ENCODE data around the gene NEK7.
A peak's percentile ranks its signal among the peaks of the same experiment; 100 is the strongest.

Gene NEK7

DNA sequence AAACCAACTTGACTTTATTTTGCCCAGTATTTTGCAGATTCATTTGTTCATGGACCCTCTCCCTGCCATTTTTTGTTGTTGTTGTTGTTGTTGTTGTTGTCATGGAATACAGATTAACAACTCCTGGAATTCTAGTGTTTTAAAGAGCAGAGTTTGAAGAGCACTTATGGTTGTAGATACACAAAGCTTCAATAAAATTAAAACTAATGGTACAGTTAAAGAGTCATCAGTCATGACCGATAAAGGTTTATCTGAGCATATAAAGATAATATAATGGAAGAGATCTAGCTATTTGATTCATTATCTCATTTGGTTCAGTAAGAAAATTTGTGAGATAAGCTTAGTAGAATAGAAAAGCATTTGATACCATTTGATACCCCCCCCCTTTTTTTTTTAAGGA lies 21.8 kb downstream of the NEK7 start:
- Histone ChIP-seq H2BK120ac (ENCODE audit: low read depth, low read length) (no peak overlapping the region), H3K4me3 (ENCODE audit: insufficient read depth in 1 of 2, low read depth in 1 of 2, low read length in 2 of 2) (no peak overlapping the region), H3K27me3 (ENCODE audit: control insufficient read depth in 1 of 2, insufficient read depth in 1 of 2, low read length in 2 of 2) (no peaks in the 10 kb centered on the region), H2BK5ac (ENCODE audit: low read depth, low read length, poor library complexity, severe bottlenecking) (no peak overlapping the region), H3K14ac (ENCODE audit: low read length in 2 of 2) (no peak overlapping the region), H4K91ac (ENCODE audit: low read length) (no peak overlapping the region), H3K9ac (ENCODE audit: low read length) (no peak overlapping the region), H3K79me1 (replicated peaks; ENCODE audit: low read length, poor library complexity, severe bottlenecking) (peaks cover 6% of the 10 kb centered on the region), H3K18ac (ENCODE audit: low read depth in 1 of 2, low read length in 2 of 2) (no peak overlapping the region), H3K36me3 (ENCODE audit: control insufficient read depth in 1 of 2, insufficient read depth in 2 of 2, low read depth in 1 of 2, low read length in 2 of 2) (no peaks in the 10 kb centered on the region), H3K27ac (ENCODE audit: low read length, poor library complexity, severe bottlenecking) (no peak overlapping the region), H3K4ac (ENCODE audit: low read depth in 1 of 2, low read length in 2 of 2) (no peak overlapping the region), H3K9me3 (ENCODE audit: control insufficient read depth, low read length) (no peaks in the 10 kb centered on the region), H2BK12ac (ENCODE audit: low read length in 2 of 2) (no peak overlapping the region), H3K4me2 (ENCODE audit: low read length, poor library complexity, severe bottlenecking) (no peak overlapping the region), H3K4me1 (ENCODE audit: control insufficient read depth, insufficient read depth, low read depth, low read length) (no peaks in the 10 kb centered on the region), H2AFZ (ENCODE audit: low read depth, low read length) (no peak overlapping the region), H2BK15ac (ENCODE audit: low read depth, poor library complexity, severe bottlenecking) (no peak overlapping the region), H4K8ac (ENCODE audit: low read length) (no peak overlapping the region), H2AK5ac (ENCODE audit: low read length, severe bottlenecking) (no peak overlapping the region), H3K23ac (ENCODE audit: low read length in 2 of 2) (no peak overlapping the region)
- DNase-seq, result no peak
- WGBS, result no CpG with 5 or more reads among the region's 1 CpG

DNA sequence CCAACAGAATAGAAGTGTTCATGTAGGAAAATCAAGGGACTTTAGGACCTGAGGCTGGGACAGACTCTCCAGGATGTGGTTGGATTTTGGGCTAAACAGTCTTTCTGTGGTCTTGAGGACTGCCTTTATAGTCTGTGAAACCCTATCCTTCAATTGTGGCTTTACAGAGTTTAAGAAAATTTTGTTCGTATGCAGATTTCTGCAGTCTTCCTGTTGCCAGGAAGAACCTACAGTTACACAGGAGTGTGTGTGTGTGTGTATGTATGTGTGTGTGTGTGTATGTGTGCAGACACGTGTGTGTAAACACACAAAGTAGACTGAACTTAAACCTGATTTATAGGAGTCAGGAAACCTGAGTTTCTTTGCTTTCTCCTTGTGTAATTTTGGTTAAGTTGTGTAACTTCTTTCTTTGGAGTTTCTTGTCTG lies 22.8 kb downstream of the NEK7 start:
- Histone ChIP-seq H3K27ac (ENCODE audit: low read length, poor library complexity, severe bottlenecking) (no peak overlapping the region), H3K18ac (ENCODE audit: low read depth in 1 of 2, low read length in 2 of 2) (no peak overlapping the region), H4K91ac (ENCODE audit: low read length) (no peak overlapping the region), H3K27me3 (ENCODE audit: control insufficient read depth in 1 of 2, insufficient read depth in 1 of 2, low read length in 2 of 2) (no peaks in the 10 kb centered on the region), H2BK5ac (ENCODE audit: low read depth, low read length, poor library complexity, severe bottlenecking) (no peak overlapping the region), H3K14ac (ENCODE audit: low read length in 2 of 2) (no peak overlapping the region), H3K4me2 (ENCODE audit: low read length, poor library complexity, severe bottlenecking) (no peak overlapping the region), H2BK12ac (ENCODE audit: low read length in 2 of 2) (no peak overlapping the region), H2BK120ac (ENCODE audit: low read depth, low read length) (no peak overlapping the region), H2BK15ac (ENCODE audit: low read depth, poor library complexity, severe bottlenecking) (no peak overlapping the region), H3K4ac (ENCODE audit: low read depth in 1 of 2, low read length in 2 of 2) (no peak overlapping the region), H2AK5ac (ENCODE audit: low read length, severe bottlenecking) (no peak overlapping the region), H3K4me1 (ENCODE audit: control insufficient read depth, insufficient read depth, low read depth, low read length) (no peaks in the 10 kb centered on the region), H3K36me3 (ENCODE audit: control insufficient read depth in 1 of 2, insufficient read depth in 2 of 2, low read depth in 1 of 2, low read length in 2 of 2) (no peaks in the 10 kb centered on the region), H3K9me3 (ENCODE audit: control insufficient read depth, low read length) (no peaks in the 10 kb centered on the region), H3K23ac (ENCODE audit: low read length in 2 of 2) (no peak overlapping the region), H2AFZ (ENCODE audit: low read depth, low read length) (no peak overlapping the region), H4K8ac (ENCODE audit: low read length) (no peak overlapping the region), H3K9ac (ENCODE audit: low read length) (peak overlapping the region; percentile 16), H3K79me1 (replicated peaks; ENCODE audit: low read length, poor library complexity, severe bottlenecking) (peaks cover 5% of the 10 kb centered on the region), H3K4me3 (ENCODE audit: insufficient read depth in 1 of 2, low read depth in 1 of 2, low read length in 2 of 2) (no peak overlapping the region)
- peak; percentile 72 for DNase-seq
- 42% methylated on average over 2 of the region's 2 CpGs for WGBS

DNA sequence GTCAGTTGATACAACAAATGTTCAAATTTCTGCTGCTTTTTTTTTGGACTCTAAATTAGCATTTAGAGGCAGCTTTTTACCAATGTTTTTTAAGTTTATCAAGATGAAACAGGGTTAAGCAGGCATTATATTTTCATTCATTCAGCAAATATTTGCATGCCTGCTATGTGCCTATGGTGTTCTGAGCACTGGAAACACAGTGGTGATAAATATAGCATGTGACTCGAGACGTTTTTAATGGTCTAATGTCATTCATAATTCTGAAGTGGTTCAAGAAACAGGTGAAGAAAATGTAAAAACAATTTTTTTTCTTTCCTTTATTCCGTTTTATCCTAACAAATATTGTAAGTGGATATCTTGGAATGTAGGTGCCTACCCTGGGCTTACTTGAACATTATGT lies 26.8 kb downstream of the NEK7 start:
- Histone ChIP-seq H3K4me1 (ENCODE audit: control insufficient read depth, insufficient read depth, low read depth, low read length) (no peaks in the 10 kb centered on the region), H3K9me3 (ENCODE audit: control insufficient read depth, low read length) (no peaks in the 10 kb centered on the region), H2AFZ (ENCODE audit: low read depth, low read length) (no peak overlapping the region), H4K8ac (ENCODE audit: low read length) (no peak overlapping the region), H3K4ac (ENCODE audit: low read depth in 1 of 2, low read length in 2 of 2) (no peak overlapping the region), H3K27ac (ENCODE audit: low read length, poor library complexity, severe bottlenecking) (no peak overlapping the region), H3K18ac (ENCODE audit: low read depth in 1 of 2, low read length in 2 of 2) (no peak overlapping the region), H3K27me3 (ENCODE audit: control insufficient read depth in 1 of 2, insufficient read depth in 1 of 2, low read length in 2 of 2) (no peaks in the 10 kb centered on the region), H3K23ac (ENCODE audit: low read length in 2 of 2) (no peak overlapping the region), H3K4me3 (ENCODE audit: insufficient read depth in 1 of 2, low read depth in 1 of 2, low read length in 2 of 2) (no peak overlapping the region), H2BK120ac (ENCODE audit: low read depth, low read length) (no peak overlapping the region), H3K79me1 (replicated peaks; ENCODE audit: low read length, poor library complexity, severe bottlenecking) (peaks cover 19% of the 10 kb centered on the region), H3K36me3 (ENCODE audit: control insufficient read depth in 1 of 2, insufficient read depth in 2 of 2, low read depth in 1 of 2, low read length in 2 of 2) (no peaks in the 10 kb centered on the region), H3K14ac (ENCODE audit: low read length in 2 of 2) (no peak overlapping the region), H3K9ac (ENCODE audit: low read length) (no peak overlapping the region), H2BK12ac (ENCODE audit: low read length in 2 of 2) (no peak overlapping the region), H2AK5ac (ENCODE audit: low read length, severe bottlenecking) (no peak overlapping the region), H3K4me2 (ENCODE audit: low read length, poor library complexity, severe bottlenecking) (no peak overlapping the region), H2BK15ac (ENCODE audit: low read depth, poor library complexity, severe bottlenecking) (no peak overlapping the region), H2BK5ac (ENCODE audit: low read depth, low read length, poor library complexity, severe bottlenecking) (no peak overlapping the region), H4K91ac (ENCODE audit: low read length) (no peak overlapping the region)
- no peak for DNase-seq
- 100% methylated on average over 1 of the region's 3 CpGs for WGBS

DNA sequence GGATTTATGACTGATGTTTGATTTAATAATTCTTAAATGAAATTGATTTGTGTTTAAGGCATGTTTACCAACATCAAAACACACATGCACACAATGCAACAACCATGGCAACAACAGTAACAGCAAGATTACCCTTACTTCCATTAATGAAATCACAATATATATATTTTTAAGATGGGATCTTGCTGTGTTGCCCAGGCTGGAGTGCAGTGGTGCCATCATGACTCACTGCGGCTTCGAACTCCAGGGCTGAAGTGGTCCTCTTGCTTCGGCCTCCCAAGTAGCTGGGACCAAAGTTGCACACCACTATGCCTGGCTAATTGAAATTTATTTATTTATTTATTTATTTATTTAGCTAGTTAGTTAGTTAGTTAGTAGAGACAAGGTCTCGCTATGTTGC lies 27.7 kb downstream of the NEK7 start:
- no peak overlapping the region for H3K4ac ChIP-seq (ENCODE audit: low read depth in 1 of 2, low read length in 2 of 2)
- H2BK12ac ChIP-seq (ENCODE audit: low read length in 2 of 2), result no peak overlapping the region
- no peak overlapping the region for H2AK5ac ChIP-seq (ENCODE audit: low read length, severe bottlenecking)
- H3K18ac ChIP-seq (ENCODE audit: low read depth in 1 of 2, low read length in 2 of 2), result no peak overlapping the region
- H2BK5ac ChIP-seq (ENCODE audit: low read depth, low read length, poor library complexity, severe bottlenecking), result no peak overlapping the region
- H3K27ac ChIP-seq (ENCODE audit: low read length, poor library complexity, severe bottlenecking), result no peak overlapping the region
- H2BK120ac ChIP-seq (ENCODE audit: low read depth, low read length), result no peak overlapping the region
- peaks cover 20% of the 10 kb centered on the region for H3K79me1 ChIP-seq (replicated peaks; ENCODE audit: low read length, poor library complexity, severe bottlenecking)
- H3K36me3 ChIP-seq (ENCODE audit: control insufficient read depth in 1 of 2, insufficient read depth in 2 of 2, low read depth in 1 of 2, low read length in 2 of 2), result no peaks in the 10 kb centered on the region
- no peak overlapping the region for H2BK15ac ChIP-seq (ENCODE audit: low read depth, poor library complexity, severe bottlenecking)
- H3K27me3 ChIP-seq (ENCODE audit: control insufficient read depth in 1 of 2, insufficient read depth in 1 of 2, low read length in 2 of 2), result no peaks in the 10 kb centered on the region
- H4K91ac ChIP-seq (ENCODE audit: low read length), result no peak overlapping the region
- no peak overlapping the region for H2AFZ ChIP-seq (ENCODE audit: low read depth, low read length)
- H3K4me3 ChIP-seq (ENCODE audit: insufficient read depth in 1 of 2, low read depth in 1 of 2, low read length in 2 of 2), result no peak overlapping the region
- H3K23ac ChIP-seq (ENCODE audit: low read length in 2 of 2), result no peak overlapping the region
- H3K14ac ChIP-seq (ENCODE audit: low read length in 2 of 2), result no peak overlapping the region
- no peaks in the 10 kb centered on the region for H3K9me3 ChIP-seq (ENCODE audit: control insufficient read depth, low read length)
- no peak overlapping the region for H3K9ac ChIP-seq (ENCODE audit: low read length)
- DNase-seq, result no peak
- 100% methylated on average over 2 of the region's 4 CpGs for WGBS
- no peak overlapping the region for H3K4me2 ChIP-seq (ENCODE audit: low read length, poor library complexity, severe bottlenecking)
- no peak overlapping the region for H4K8ac ChIP-seq (ENCODE audit: low read length)
- no peaks in the 10 kb centered on the region for H3K4me1 ChIP-seq (ENCODE audit: control insufficient read depth, insufficient read depth, low read depth, low read length)
